ENCODE measurements around the gene SLC6A19. TPM values are rescaled to one million over a fixed set of nuclear protein-coding genes. Genes with fewer than 3 reads are reported as not detected.

The SLC6A19 gene
- total and polyA plus RNA-seq, 10 of the 15 experiments (the other 5 are each of a cell fraction or from before 2014, with no cell fraction given) = 0.01 to 0.03 TPM; not detected in 8

- no TSS peak for BruUV-seq (replicated peaks)
- Histone ChIP-seq H4K20me1 (ENCODE audit: control insufficient read depth, insufficient read depth) (no peaks in the 10 kb centered on the region; the same call in 1 of the 2 replicates), H3K9me3 (replicated peaks; ENCODE audit: control insufficient read depth, insufficient read depth, low read length) (no peaks in the 10 kb centered on the region; the same call in 2 of the 3 replicates), H3K4me1 (ENCODE audit: control insufficient read depth, insufficient read depth, low read length) (peaks cover 3% of the 10 kb centered on the region; the same call in 1 of the 2 replicates), H3K4me3 (no peak overlapping the region), H3K4me2 (ENCODE audit: control insufficient read depth, insufficient read depth) (no peak overlapping the region), H3K27ac (ENCODE audit: control insufficient read depth, insufficient read depth) (no peak overlapping the region), H3K36me3 (ENCODE audit: control insufficient read depth in 2 of 2, insufficient read depth in 2 of 2, low read length in 1 of 2) (peaks cover 0 to 10% of the 10 kb centered on the region in 2 experiments; a peak in 2 of 4 replicates), H3K27me3 (replicated peaks in 1 of 2; ENCODE audit: control insufficient read depth in 2 of 2, insufficient read depth in 2 of 2, low read length in 1 of 2) (no peaks in the 10 kb centered on the region), H3K9ac (ENCODE audit: control insufficient read depth, insufficient read depth, low read length) (no peak overlapping the region), H3K79me2 (ENCODE audit: control insufficient read depth, insufficient read depth, low read length) (no peaks in the 10 kb centered on the region), H2AFZ (ENCODE audit: control insufficient read depth, low read depth, low read length) (no peak overlapping the region)
- FAIRE-seq (no peak), DNase-seq (ENCODE audit: low read depth, low spot score) (no peak), ATAC-seq (peak; percentile 53)
- ChIA-PET CTCF (no interaction called here), POLR2A (no interaction called here), RAD21 (ENCODE audit: unreplicated experiment) (no interaction called here), SMC1A (ENCODE audit: uncharacterized antibody, unreplicated experiment) (no interaction called here)
- in situ Hi-C loops (cut with MboI) = no loop called here
- no peak for TF ChIP-seq SMARCA5 (IDR thresholded peaks at IDR 0.05)
- TF ChIP-seq ZBTB4 (CRISPR knock-in tag; IDR thresholded peaks at IDR 0.05) = no peak
- peak; percentile 65 for TF ChIP-seq RUNX3 (IDR thresholded peaks at IDR 0.05; ENCODE audit: low read length)
- intact Hi-C loops (cut with micrococcal nuclease; ENCODE audit: unreplicated experiment) = no loop called here
- WGBS (ENCODE audit: insufficient coverage, insufficient replicate concordance, low lambda C conversion rate, missing lambda C conversion rate) = 77% methylated on average over 13 of the region's 13 CpGs
These were observed 67.3 kb downstream of the SLC6A19 start for GRCh38 chr5:1268666-1269065.

- 89% methylated on average over 20 of the region's 22 CpGs for WGBS (ENCODE audit: insufficient coverage, insufficient replicate concordance, low lambda C conversion rate, missing lambda C conversion rate)
- no peak overlapping the region for H3K27ac ChIP-seq (ENCODE audit: control insufficient read depth, insufficient read depth)
- no peaks in the 10 kb centered on the region; the same call in 1 of the 2 replicates for H4K20me1 ChIP-seq (ENCODE audit: control insufficient read depth, insufficient read depth)
- H2AFZ ChIP-seq (ENCODE audit: control insufficient read depth, low read depth, low read length) = no peak overlapping the region
- no peaks in the 10 kb centered on the region for H3K27me3 ChIP-seq (replicated peaks in 1 of 2; ENCODE audit: control insufficient read depth in 2 of 2, insufficient read depth in 2 of 2, low read length in 1 of 2)
- BruUV-seq (replicated peaks) = no TSS peak
- H3K4me1 ChIP-seq (ENCODE audit: control insufficient read depth, insufficient read depth, low read length) = peaks cover 3% of the 10 kb centered on the region; the same call in 1 of the 2 replicates
- ATAC-seq (no peak), DNase-seq (ENCODE audit: low read depth, low spot score) (no peak), FAIRE-seq (no peak)
- H3K4me3 ChIP-seq = no peak overlapping the region
- ChIA-PET CTCF (no interaction called here), RAD21 (ENCODE audit: unreplicated experiment) (no interaction called here), SMC1A (ENCODE audit: uncharacterized antibody, unreplicated experiment) (no interaction called here), POLR2A (no interaction called here)
- in situ Hi-C loops (cut with MboI) = no loop called here
- no peak overlapping the region for H3K9ac ChIP-seq (ENCODE audit: control insufficient read depth, insufficient read depth, low read length)
- no peaks in the 10 kb centered on the region for H3K79me2 ChIP-seq (ENCODE audit: control insufficient read depth, insufficient read depth, low read length)
- intact Hi-C loops (cut with micrococcal nuclease; ENCODE audit: unreplicated experiment) = no loop called here
- no peaks in the 10 kb centered on the region; the same call in 2 of the 3 replicates for H3K9me3 ChIP-seq (replicated peaks; ENCODE audit: control insufficient read depth, insufficient read depth, low read length)
- peaks cover 0 to 16% of the 10 kb centered on the region in 2 experiments; a peak in 2 of 4 replicates for H3K36me3 ChIP-seq (ENCODE audit: control insufficient read depth in 2 of 2, insufficient read depth in 2 of 2, low read length in 1 of 2)
- H3K4me2 ChIP-seq (ENCODE audit: control insufficient read depth, insufficient read depth) = no peak overlapping the region
- TF ChIP-seq CHD1 (IDR thresholded peaks at IDR 0.05; ENCODE audit: low read depth, low read length) (no peak), YBX1 (IDR thresholded peaks at IDR 0.05) (no peak), MXI1 (IDR thresholded peaks at IDR 0.05; ENCODE audit: low read depth, low read length) (no peak), IRF4 (IDR thresholded peaks at IDR 0.05; ENCODE audit: low read depth, low read length) (no peak), EP300 (IDR thresholded peaks at IDR 0.05; ENCODE audit: borderline replicate concordance in 1 of 2, control insufficient read depth in 1 of 2, low read depth in 2 of 2, low read length in 2 of 2) (no peak), POLR2AphosphoS2 (IDR thresholded peaks at IDR 0.05; ENCODE audit: low read depth, low read length) (no peak), SUZ12 (IDR thresholded peaks at IDR 0.05; ENCODE audit: unreplicated experiment) (no peak), ZNF384 (IDR thresholded peaks at IDR 0.05; ENCODE audit: borderline replicate concordance, low read depth, low read length) (no peak), HSF1 (IDR thresholded peaks at IDR 0.05; ENCODE audit: low read depth, low read length) (no peak), CHD2 (IDR thresholded peaks at IDR 0.05; ENCODE audit: borderline replicate concordance, low read depth, low read length) (no peak)
These were observed 69.0 kb downstream of the SLC6A19 start for GRCh38 chr5:1270426-1270825.

Measured in GM12878 (cell line).